GM12878 (cell line): Measurements from ENCODE around the gene ERC2. TPM values are rescaled to one million over a fixed set of nuclear protein-coding genes. Genes with fewer than 3 reads are reported as not detected.

Experiments
- ATAC-seq: fragments of 200-7000 bp; cut with Tn5 transposase; 3 replicates; pipeline ENCODE4 v1.9.1; 2020; ENCODE audit warnings: mild to moderate bottlenecking, moderate library complexity
- BruUV-seq: library from RNA; stranded (reverse); fragments of 400-500 nt; replicated peaks from 2 replicates; lab custom pipeline; 2021; lab: Mats Ljungman, UMichigan
- CTCF ChIA-PET: fragments of 300-600 bp; sonication (Branson Sonifier 250); formaldehyde crosslinking; extraction: SDS; loops from one replicate; lab custom pipeline; 2021; ENCODE audit warnings: inconsistent platforms; lab: Yijun Ruan, JAX
- POLR2A ChIA-PET: fragments of 350-600 bp; formaldehyde crosslinking; extraction: SDS; loops from one replicate; lab custom pipeline; 2021; ENCODE audit warnings: inconsistent platforms; lab: Charles Lee
- RAD21 ChIA-PET: fragments of 300-600 bp; sonication (Branson Sonifier 250); formaldehyde crosslinking; loops from one replicate; lab custom pipeline; 2023; ENCODE audit warnings: antibody characterized with exemption; ENCODE audit not compliant: unreplicated experiment; lab: Charles Lee
- SMC1A ChIA-PET: fragments of 300-600 bp; sonication (Branson Sonifier 250); formaldehyde crosslinking; loops from one replicate; lab custom pipeline; 2023; ENCODE audit not compliant: unreplicated experiment, uncharacterized antibody; lab: Charles Lee
- DNase-seq: peaks from one replicate; pipeline ENCODE4 v3.0.0-alpha.2; 2011; ENCODE audit warnings: low read depth, low spot score
- FAIRE-seq: peaks from 3 replicates; lab custom pipeline; 2011; peaks lifted over from hg19 to GRCh38; lab: Jason Lieb, UNC
- H2AFZ ChIP-seq: 2 replicates; pipeline ENCODE4 v1.6.0; 2011; ENCODE audit warnings: low read depth, low read length, control low read depth; ENCODE audit not compliant: control insufficient read depth
- H3K27ac ChIP-seq: 2 replicates; pipeline ENCODE4 v1.5.1; 2011; ENCODE audit warnings: control low read depth; ENCODE audit not compliant: control insufficient read depth, insufficient read depth
- H3K27me3 ChIP-seq, 2 experiments: replicated peaks in 1 of 2; 2 replicates each; pipeline versions ENCODE4 v1.6.0 to v1.6.1; 2011; ENCODE audit warnings: low read length in 1 of 2; ENCODE audit not compliant: control insufficient read depth in 2 of 2, insufficient read depth in 2 of 2
- H3K36me3 ChIP-seq, 2 experiments: 2 replicates each; pipeline ENCODE4 v1.5.1; 2011; ENCODE audit warnings: low read length in 1 of 2; ENCODE audit not compliant: control insufficient read depth in 2 of 2, insufficient read depth in 2 of 2
- H3K4me1 ChIP-seq: 2 replicates; pipeline ENCODE4 v1.6.1; 2011; ENCODE audit warnings: mild to moderate bottlenecking, low read length, moderate library complexity, mixed read lengths; ENCODE audit not compliant: control insufficient read depth, insufficient read depth
- H3K4me2 ChIP-seq: 2 replicates; pipeline ENCODE4 v1.6.0; 2011; ENCODE audit warnings: control low read depth; ENCODE audit not compliant: control insufficient read depth, insufficient read depth
- H3K4me3 ChIP-seq: fragments of 200-600 bp; sonication (generic); 2 replicates; pipeline ENCODE4 v1.5.1; 2016
- H3K79me2 ChIP-seq: 2 replicates; pipeline ENCODE4 v1.6.0; 2011; ENCODE audit warnings: low read length; ENCODE audit not compliant: control insufficient read depth, insufficient read depth
- H3K9ac ChIP-seq: 2 replicates; pipeline ENCODE4 v1.8.0; 2011; ENCODE audit warnings: low read length, control low read depth, mixed read lengths; ENCODE audit not compliant: control insufficient read depth, insufficient read depth
- H3K9me3 ChIP-seq: replicated peaks from 3 replicates; pipeline ENCODE4 v1.5.1; 2011; ENCODE audit warnings: mild to moderate bottlenecking, low read length; ENCODE audit not compliant: control insufficient read depth, insufficient read depth
- H4K20me1 ChIP-seq: 2 replicates; pipeline ENCODE4 v1.6.0; 2011; ENCODE audit not compliant: control insufficient read depth, insufficient read depth
- IRF4 ChIP-seq: IDR thresholded peaks from 2 replicates; pipeline ENCODE4 v1.6.1; 2011; ENCODE audit warnings: low read depth, low read length
- JUND ChIP-seq: IDR thresholded peaks from 2 replicates; pipeline ENCODE4 v1.6.1; 2012; ENCODE audit warnings: low read depth, mild to moderate bottlenecking, low read length, improper control_type of control experiment, moderate library complexity
- NR2F1 ChIP-seq: fragments of 450-650 bp; conservative IDR thresholded peaks from 2 replicates; pipeline ENCODE4 v1.6.1; 2017; ENCODE audit warnings: mild to moderate bottlenecking
- PRDM15 ChIP-seq: fragments of 450-650 bp; formaldehyde crosslinking; IDR thresholded peaks from 2 replicates; pipeline ENCODE4 v1.4.0; 2020; ENCODE audit warnings: mild to moderate bottlenecking, moderate library complexity
- RBBP5 ChIP-seq: fragments of 200-600 bp; sonication (generic); conservative IDR thresholded peaks from 2 replicates; pipeline ENCODE4 v1.6.1; 2016
- SMAD5 ChIP-seq: IDR thresholded peaks from 2 replicates; pipeline ENCODE4 v1.6.1; 2016; ENCODE audit warnings: antibody characterized with exemption, low read depth
- SMC3 ChIP-seq: IDR thresholded peaks from 2 replicates; pipeline ENCODE4 v1.6.1; 2011; ENCODE audit warnings: low read length, improper control_type of control experiment, borderline replicate concordance
- TAF1 ChIP-seq: IDR thresholded peaks from 2 replicates; pipeline ENCODE4 v1.6.1; 2011; ENCODE audit warnings: mild to moderate bottlenecking, low read depth, low read length, borderline replicate concordance
- ZNF217 ChIP-seq: fragments of 450-650 bp; IDR thresholded peaks from 2 replicates; pipeline ENCODE4 v1.6.1; 2017; ENCODE audit warnings: antibody characterized with exemption, mild to moderate bottlenecking
- ZNF274 ChIP-seq: IDR thresholded peaks from one replicate; pipeline ENCODE4 v1.8.0; 2011; ENCODE audit not compliant: insufficient read length, insufficient read depth
- WGBS: methylation state at CpG from one replicate; pipeline ENCODE4 v1.1.6; 2016; ENCODE audit warnings: low lambda C conversion rate; ENCODE audit not compliant: insufficient replicate concordance, insufficient coverage; ENCODE audit errors: missing lambda C conversion rate; 5-methylcytosine and 5-hydroxymethylcytosine counted together
- in situ Hi-C: fragments of 300-500 bp; cut with MboI; formaldehyde crosslinking; loops from 9 replicates; pipeline ENCODE4 v1.14.3; 2018; ENCODE audit warnings: mixed read lengths
- intact Hi-C: fragments of 100-400 bp; cut with micrococcal nuclease; formaldehyde crosslinking; loops from one replicate; pipeline ENCODE4 v1.14.2; 2022; ENCODE audit not compliant: unreplicated experiment
- polyA plus RNA-seq, 11 experiments: library from polyadenylated mRNA; depleted of rRNA in 4 of 11; unstranded in 6 of 11; stranded (reverse) in 5 of 11; fragments of >200 nt; fragmentation: Nextera tagmentation in 4 of 11; fragmentation: Illumina TruSeq in 1 of 11; extraction: Ambion mirVana in 4 of 11; extraction: Trizol in 1 of 11; gene quantifications; 1 replicate in 1 of 11; 2 replicates in 10 of 11; pipeline versions ENCODE4 v1.2.1 to v1.2.3, GENCODE V29; 2011 to 2016; ENCODE audit warnings: inconsistent platforms in 2 of 11, missing spikeins in 2 of 11, low read depth in 1 of 11
- total RNA-seq, 4 experiments: library from RNA; depleted of rRNA in 3 of 4; stranded (reverse); fragments of >200 nt in 3 of 4; fragmentation: Illumina TruSeq in 1 of 4; extraction: Trizol in 1 of 4; gene quantifications; 2 replicates each; pipeline versions ENCODE4 v1.2.1 to v1.2.3, GENCODE V29; 2013 to 2021
- TF ChIP-seq, protein P1 (sequence below), 3 experiments: IDR thresholded peaks in 2 of 3; conservative IDR thresholded peaks in 1 of 3; 2 replicates each; pipeline ENCODE4 v1.5.1; 2011; ENCODE audit warnings: low read depth in 3 of 3, low read length in 3 of 3, mild to moderate bottlenecking in 3 of 3, control low read depth in 2 of 3, moderate library complexity in 2 of 3, inconsistent platforms in 1 of 3, mixed read lengths in 1 of 3; ENCODE audit not compliant: control insufficient read depth in 2 of 3, insufficient read depth in 1 of 3; ENCODE audit errors: extremely low read depth in 1 of 3

ERC2 gene
- total and polyA plus RNA-seq, 10 of the 15 experiments (the other 5 are each of a cell fraction or from before 2014, with no cell fraction given) = 0.06 to 1.4 (median 0.12) TPM; not detected in 3

DNA sequence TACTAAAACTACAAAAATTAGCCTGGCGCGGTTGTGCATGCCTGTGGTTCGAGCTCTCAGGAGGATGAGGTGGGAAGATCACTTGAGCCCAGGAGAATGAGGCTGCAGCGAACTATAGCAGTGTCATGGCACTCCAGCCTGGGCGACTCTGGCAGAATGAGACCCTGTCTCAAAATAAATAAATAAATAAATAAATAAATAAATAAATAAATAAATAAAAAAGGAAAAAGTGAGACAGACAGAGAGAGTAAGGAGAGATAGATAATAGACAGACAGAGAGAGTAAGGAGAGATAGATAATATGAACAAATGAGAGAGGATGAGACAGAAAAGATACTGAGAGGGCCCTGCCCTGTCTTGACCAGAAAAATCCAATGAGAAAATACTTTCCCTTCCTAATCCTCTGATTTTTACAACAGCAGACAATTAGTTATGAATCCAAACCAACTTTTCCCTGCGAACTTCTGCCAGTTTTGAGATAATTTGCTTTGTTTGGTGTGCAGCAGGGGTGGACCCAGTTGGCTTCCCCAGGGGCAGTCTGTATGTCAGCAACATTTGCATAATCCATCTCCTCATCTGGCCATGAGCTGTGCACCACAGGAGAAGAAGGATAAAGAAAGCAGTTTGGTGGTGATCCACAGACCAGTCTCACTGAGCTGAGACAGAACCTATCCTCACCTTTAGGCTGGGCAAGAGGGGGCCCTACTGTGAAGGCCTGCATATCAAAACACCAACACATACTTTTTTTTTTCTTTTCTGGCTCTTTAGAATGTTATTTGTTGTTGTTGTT is 692.7 kb downstream of the ERC2 start:
- intact Hi-C loops (no loop called here), in situ Hi-C loops (no loop called here)
- no peaks in the 10 kb centered on the region for H3K4me1 ChIP-seq
- ChIA-PET SMC1A (no interaction called here), RAD21 (no interaction called here), CTCF (no interaction called here), POLR2A (no interaction called here)
- H3K79me2 ChIP-seq = no peaks in the 10 kb centered on the region
- 48% methylated on average over 6 of the region's 6 CpGs for WGBS
- H3K27me3 ChIP-seq = peaks cover 0 to 2% of the 10 kb centered on the region in 2 experiments; a peak in 2 of 4 replicates
- DNase-seq = no peak
- no peak for FAIRE-seq
- H3K4me3 ChIP-seq = no peak overlapping the region
- no peaks in the 10 kb centered on the region for H3K9me3 ChIP-seq
- BruUV-seq = no TSS peak
- no peak for ATAC-seq
- no peak overlapping the region for H2AFZ ChIP-seq
- no peaks in the 10 kb centered on the region for H4K20me1 ChIP-seq
- H3K27ac ChIP-seq = no peak overlapping the region
- H3K36me3 ChIP-seq = no peaks in the 10 kb centered on the region
- H3K9ac ChIP-seq = no peak overlapping the region
- TF ChIP-seq, protein P1, sequence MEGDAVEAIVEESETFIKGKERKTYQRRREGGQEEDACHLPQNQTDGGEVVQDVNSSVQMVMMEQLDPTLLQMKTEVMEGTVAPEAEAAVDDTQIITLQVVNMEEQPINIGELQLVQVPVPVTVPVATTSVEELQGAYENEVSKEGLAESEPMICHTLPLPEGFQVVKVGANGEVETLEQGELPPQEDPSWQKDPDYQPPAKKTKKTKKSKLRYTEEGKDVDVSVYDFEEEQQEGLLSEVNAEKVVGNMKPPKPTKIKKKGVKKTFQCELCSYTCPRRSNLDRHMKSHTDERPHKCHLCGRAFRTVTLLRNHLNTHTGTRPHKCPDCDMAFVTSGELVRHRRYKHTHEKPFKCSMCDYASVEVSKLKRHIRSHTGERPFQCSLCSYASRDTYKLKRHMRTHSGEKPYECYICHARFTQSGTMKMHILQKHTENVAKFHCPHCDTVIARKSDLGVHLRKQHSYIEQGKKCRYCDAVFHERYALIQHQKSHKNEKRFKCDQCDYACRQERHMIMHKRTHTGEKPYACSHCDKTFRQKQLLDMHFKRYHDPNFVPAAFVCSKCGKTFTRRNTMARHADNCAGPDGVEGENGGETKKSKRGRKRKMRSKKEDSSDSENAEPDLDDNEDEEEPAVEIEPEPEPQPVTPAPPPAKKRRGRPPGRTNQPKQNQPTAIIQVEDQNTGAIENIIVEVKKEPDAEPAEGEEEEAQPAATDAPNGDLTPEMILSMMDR (IDR thresholded peaks at IDR 0.05 in 2 of 3, conservative IDR thresholded peaks at IDR 0.05 in 1 of 3; ENCODE audit: control insufficient read depth in 2 of 3, extremely low read depth in 1 of 3, insufficient read depth in 1 of 3, low read depth in 3 of 3, low read length in 3 of 3) = no peak
- TF ChIP-seq JUND (no peak), RBBP5 (no peak), SMC3 (no peak), PRDM15 (no peak), SMAD5 (no peak), TAF1 (no peak), NR2F1 (no peak), ZNF217 (no peak), ZNF274 (no peak), IRF4 (no peak)
- H3K4me2 ChIP-seq = no peak overlapping the region
